Thoracic aorta (tissue), 2 donors: ENCODE measurements around the gene BICC1. TPM values are rescaled to one million over a fixed set of nuclear protein-coding genes. Genes with fewer than 3 reads are reported as not detected.
A peak's percentile ranks its signal among the peaks of the same experiment; 100 is the strongest.

Experiments
- ATAC-seq: fragments of 150-250 bp; one replicate; pipeline ENCODE4 v1.8.0; 2017; ENCODE audit warnings: low read depth; ENCODE audit not compliant: insufficient number of reproducible peaks, low FRiP score
- DNase-seq: peaks from one replicate; pipeline ENCODE4 v3.0.0-alpha.2; 2020; ENCODE audit warnings: low spot score
- H3K27ac ChIP-seq, 2 donors: fragments of 200-600 bp; sonication (generic); 1 replicate in 1 of 2; 2 replicates in 1 of 2; pipeline ENCODE4 v1.5.1; 2016; ENCODE audit warnings: mild to moderate bottlenecking in 2 of 2, moderate library complexity in 2 of 2
- H3K27me3 ChIP-seq: fragments of 200-600 bp; sonication (generic); replicated peaks from 2 replicates; pipeline ENCODE4 v1.6.0; 2016; ENCODE audit warnings: mild to moderate bottlenecking; ENCODE audit not compliant: insufficient read depth
- H3K36me3 ChIP-seq: fragments of 200-600 bp; sonication (generic); one replicate; pipeline ENCODE4 v1.5.1; 2016
- H3K4me1 ChIP-seq, 2 donors: fragments of 200-600 bp; sonication (generic); 1 replicate in 1 of 2; 2 replicates in 1 of 2; pipeline versions ENCODE4 v1.5.1 to v1.6.0; 2016; ENCODE audit warnings: low read depth in 2 of 2, mild to moderate bottlenecking in 1 of 2; ENCODE audit not compliant: control insufficient read depth in 1 of 2
- H3K4me3 ChIP-seq: fragments of 200-600 bp; sonication (generic); 2 replicates; pipeline ENCODE4 v1.5.1; 2016; ENCODE audit warnings: mild to moderate bottlenecking
- H3K9me3 ChIP-seq: fragments of 200-600 bp; sonication (generic); 2 replicates; pipeline ENCODE4 v1.5.1; 2016
- total RNA-seq, 2 donors: library from RNA; depleted of rRNA; stranded (reverse); fragments of >200 nt; gene quantifications; one replicate each; pipeline versions ENCODE4 v1.1.0 to v1.2.3, GENCODE V29; 2016
- TF ChIP-seq, protein P1 (sequence below): fragments of 200-600 bp; sonication (generic); IDR thresholded peaks from one replicate; pipeline ENCODE4 v1.5.1; 2019; ENCODE audit warnings: antibody characterized with exemption

Gene BICC1
- total RNA-seq, 2 donors from 2014 or later: 20.4 to 28.1 TPM

DNA sequence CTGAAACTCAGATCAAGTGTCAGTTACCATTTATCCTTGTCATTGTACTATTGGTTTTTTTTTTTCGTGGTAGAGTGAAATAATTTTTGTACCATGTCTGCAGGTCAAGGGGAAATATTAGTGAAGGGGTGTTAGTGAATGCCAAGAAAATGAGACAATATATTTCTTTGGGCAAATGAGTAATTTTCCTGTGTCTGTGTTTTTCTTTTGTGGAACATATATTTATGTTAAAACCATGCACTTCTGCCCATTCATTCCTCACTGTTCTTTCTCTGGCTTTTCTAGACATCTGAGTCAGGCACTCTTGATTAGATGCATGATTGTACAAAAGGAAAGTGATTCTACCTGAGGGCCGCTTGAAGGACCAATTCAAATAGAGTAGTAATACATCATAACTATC lies 161.6 kb downstream of the BICC1 start:
- Histone ChIP-seq H3K36me3 (no peaks in the 10 kb centered on the region), H3K4me3 (no peak overlapping the region), H3K27ac (no peak overlapping the region), H3K27me3 (no peaks in the 10 kb centered on the region), H3K4me1 (peaks cover 0 to 6% of the 10 kb centered on the region in 2 donors), H3K9me3 (no peaks in the 10 kb centered on the region)
- DNase-seq: no peak
- TF ChIP-seq, protein P1, sequence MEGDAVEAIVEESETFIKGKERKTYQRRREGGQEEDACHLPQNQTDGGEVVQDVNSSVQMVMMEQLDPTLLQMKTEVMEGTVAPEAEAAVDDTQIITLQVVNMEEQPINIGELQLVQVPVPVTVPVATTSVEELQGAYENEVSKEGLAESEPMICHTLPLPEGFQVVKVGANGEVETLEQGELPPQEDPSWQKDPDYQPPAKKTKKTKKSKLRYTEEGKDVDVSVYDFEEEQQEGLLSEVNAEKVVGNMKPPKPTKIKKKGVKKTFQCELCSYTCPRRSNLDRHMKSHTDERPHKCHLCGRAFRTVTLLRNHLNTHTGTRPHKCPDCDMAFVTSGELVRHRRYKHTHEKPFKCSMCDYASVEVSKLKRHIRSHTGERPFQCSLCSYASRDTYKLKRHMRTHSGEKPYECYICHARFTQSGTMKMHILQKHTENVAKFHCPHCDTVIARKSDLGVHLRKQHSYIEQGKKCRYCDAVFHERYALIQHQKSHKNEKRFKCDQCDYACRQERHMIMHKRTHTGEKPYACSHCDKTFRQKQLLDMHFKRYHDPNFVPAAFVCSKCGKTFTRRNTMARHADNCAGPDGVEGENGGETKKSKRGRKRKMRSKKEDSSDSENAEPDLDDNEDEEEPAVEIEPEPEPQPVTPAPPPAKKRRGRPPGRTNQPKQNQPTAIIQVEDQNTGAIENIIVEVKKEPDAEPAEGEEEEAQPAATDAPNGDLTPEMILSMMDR: no peak
- ATAC-seq: no peak

- H3K36me3 ChIP-seq: no peaks in the 10 kb centered on the region
- H3K4me1 ChIP-seq: peaks cover 0 to 6% of the 10 kb centered on the region in 2 donors
- ATAC-seq: no peak
- DNase-seq: no peak
- no peaks in the 10 kb centered on the region for H3K27me3 ChIP-seq
- no peak overlapping the region for H3K27ac ChIP-seq
- H3K9me3 ChIP-seq: no peaks in the 10 kb centered on the region
- H3K4me3 ChIP-seq: no peak overlapping the region
- TF ChIP-seq, protein P1: no peak
Observed at GRCh38 chr10:58675321-58675720, 162.6 kb downstream of the BICC1 start.

DNA sequence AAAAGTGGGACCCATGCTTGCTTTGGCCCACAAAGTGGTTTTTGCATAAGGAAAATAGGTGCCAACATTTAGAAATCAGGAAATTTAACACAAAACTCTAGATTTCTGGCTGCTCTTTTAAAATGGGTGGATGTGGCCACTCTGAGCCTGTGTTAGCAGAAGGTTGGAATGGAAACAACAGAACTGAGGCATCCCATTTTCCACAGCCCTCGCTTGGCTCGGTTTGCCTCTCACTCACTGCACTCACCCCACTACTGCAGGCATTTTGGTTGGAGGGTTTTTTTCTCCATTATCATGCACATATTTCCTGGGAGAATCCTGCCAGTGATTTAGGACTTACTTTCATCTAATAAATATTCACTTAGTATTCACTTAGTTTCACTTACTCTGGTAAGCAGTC lies 178.9 kb downstream of the BICC1 start:
- TF ChIP-seq, protein P1: no peak
- H3K36me3 ChIP-seq: no peaks in the 10 kb centered on the region
- H3K27me3 ChIP-seq: no peaks in the 10 kb centered on the region
- no peak for ATAC-seq
- H3K4me1 ChIP-seq: peaks cover 6 to 12% of the 10 kb centered on the region in 2 donors
- no peak overlapping the region for H3K27ac ChIP-seq
- DNase-seq: no peak
- H3K9me3 ChIP-seq: no peaks in the 10 kb centered on the region
- H3K4me3 ChIP-seq: peak overlapping the region; percentile 22

- H3K27me3 ChIP-seq: no peaks in the 10 kb centered on the region
- TF ChIP-seq, protein P1: no peak
- peaks cover 6 to 12% of the 10 kb centered on the region in 2 donors for H3K4me1 ChIP-seq
- no peaks in the 10 kb centered on the region for H3K36me3 ChIP-seq
- H3K4me3 ChIP-seq: no peak overlapping the region
- ATAC-seq: no peak
- no peak for DNase-seq
- no peaks in the 10 kb centered on the region for H3K9me3 ChIP-seq
- H3K27ac ChIP-seq: no peak overlapping the region
Observed at GRCh38 chr10:58693919-58694318, 181.2 kb downstream of the BICC1 start.

- H3K9me3 ChIP-seq: no peaks in the 10 kb centered on the region
Observed at GRCh38 chr10:58695022-58695421, 182.3 kb downstream of the BICC1 start.

More at GRCh38 chr10:58695022-58695421, 182.3 kb downstream of the BICC1 start:
- Histone ChIP-seq H3K4me3 (no peak overlapping the region), H3K27me3 (no peaks in the 10 kb centered on the region), H3K27ac (no peak overlapping the region), H3K36me3 (no peaks in the 10 kb centered on the region), H3K4me1 (peaks cover 6 to 14% of the 10 kb centered on the region in 2 donors)
- TF ChIP-seq, protein P1: no peak
- no peak for ATAC-seq
- DNase-seq: no peak
